Activated CD8-positive, alpha-beta T cell treated with anti-CD3 and anti-CD28 coated beads for 36 hours (primary cell): Measurements from ENCODE around the gene SFMBT1. TPM values are rescaled to one million over a fixed set of nuclear protein-coding genes. Genes with fewer than 3 reads are reported as not detected.
A peak's percentile ranks its signal among the peaks of the same experiment; 100 is the strongest.

Source experiments
- ATAC-seq: fragments of 200-7000 bp; cut with Tn5 transposase; one replicate; pipeline ENCODE4 v1.10.0; 2021; ENCODE audit warnings: mild to moderate bottlenecking, moderate library complexity
- CTCF ChIA-PET: fragments of 350-600 bp; sonication (Branson Sonifier 250); formaldehyde crosslinking; loops from one replicate; lab custom pipeline; 2021; ENCODE audit warnings: antibody characterized with exemption; lab: Charles Lee
- POLR2A ChIA-PET: fragments of 350-600 bp; sonication (Branson Sonifier 250); formaldehyde crosslinking; loops from one replicate; lab custom pipeline; 2021; ENCODE audit warnings: antibody characterized with exemption; lab: Charles Lee
- DNase-seq: peaks from one replicate; pipeline ENCODE4 v3.0.0-alpha.2; 2020
- H3K27ac Mint-ChIP-seq: one replicate; pipeline ENCODE4 v1.8.0; 2021; ENCODE audit warnings: mild to moderate bottlenecking, mixed read lengths
- H3K27me3 Mint-ChIP-seq: one replicate; pipeline ENCODE4 v1.8.0; 2021; ENCODE audit warnings: mixed read lengths
- H3K36me3 Mint-ChIP-seq: one replicate; pipeline ENCODE4 v1.8.0; 2021; ENCODE audit warnings: low read depth, mixed read lengths
- H3K4me1 Mint-ChIP-seq: one replicate; pipeline ENCODE4 v1.8.0; 2021; ENCODE audit warnings: low read depth, mixed read lengths
- H3K4me3 Mint-ChIP-seq: one replicate; pipeline ENCODE4 v1.8.0; 2021; ENCODE audit warnings: mild to moderate bottlenecking, moderate library complexity, mixed read lengths
- H3K9me3 Mint-ChIP-seq: one replicate; pipeline ENCODE4 v1.8.0; 2021; ENCODE audit warnings: mixed read lengths
- intact Hi-C: fragments of 100-400 bp; cut with micrococcal nuclease; formaldehyde crosslinking; loops from one replicate; pipeline ENCODE4 v1.10.0; 2022
- total RNA-seq, 2 experiments: library from RNA; stranded (reverse); gene quantifications; one replicate each; pipeline ENCODE4 v1.2.3, GENCODE V29; 2021
- TF ChIP-seq, protein P1 (sequence below): fragments of 200-600 bp; IDR thresholded peaks from one replicate; pipeline ENCODE4 v1.8.0; 2022; ENCODE audit warnings: antibody characterized with exemption, mild to moderate bottlenecking

The SFMBT1 gene
- total RNA-seq, 2 experiments from 2014 or later: 17.8 to 20.1 TPM

DNA sequence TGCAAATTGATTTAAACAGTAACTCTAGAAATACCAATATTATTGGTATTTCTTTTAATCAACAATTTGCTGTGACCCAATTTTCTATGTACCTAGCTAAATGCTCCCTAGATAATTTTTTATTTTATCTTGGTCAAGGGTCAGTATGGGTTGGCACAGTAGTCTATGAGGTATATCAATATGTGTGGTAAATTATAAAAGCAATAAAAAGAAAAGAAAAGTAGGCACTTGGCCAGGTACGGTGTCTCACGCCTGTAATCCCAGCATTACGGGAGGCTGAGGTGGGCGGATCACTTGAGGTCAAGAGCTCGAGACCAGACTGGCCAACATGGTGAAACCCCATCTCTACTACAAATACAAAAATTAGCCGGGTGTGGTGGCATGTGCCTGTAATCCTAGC is 114.5 kb downstream of the SFMBT1 start:
- H3K27ac Mint-ChIP-seq: no peak overlapping the region
- H3K4me1 Mint-ChIP-seq: peaks cover 6% of the 10 kb centered on the region
- ChIA-PET CTCF (interaction anchor here (1.0 to 1.7 kb wide), 7 partner anchors 9 to 87 kb away, joined by 3 to 5 read pairs (median 3); no protein-coding TSS in a partner anchor), POLR2A (no interaction called here)
- DNase-seq (no peak), ATAC-seq (no peak)
- H3K4me3 Mint-ChIP-seq: no peak overlapping the region
- TF ChIP-seq, protein P1, sequence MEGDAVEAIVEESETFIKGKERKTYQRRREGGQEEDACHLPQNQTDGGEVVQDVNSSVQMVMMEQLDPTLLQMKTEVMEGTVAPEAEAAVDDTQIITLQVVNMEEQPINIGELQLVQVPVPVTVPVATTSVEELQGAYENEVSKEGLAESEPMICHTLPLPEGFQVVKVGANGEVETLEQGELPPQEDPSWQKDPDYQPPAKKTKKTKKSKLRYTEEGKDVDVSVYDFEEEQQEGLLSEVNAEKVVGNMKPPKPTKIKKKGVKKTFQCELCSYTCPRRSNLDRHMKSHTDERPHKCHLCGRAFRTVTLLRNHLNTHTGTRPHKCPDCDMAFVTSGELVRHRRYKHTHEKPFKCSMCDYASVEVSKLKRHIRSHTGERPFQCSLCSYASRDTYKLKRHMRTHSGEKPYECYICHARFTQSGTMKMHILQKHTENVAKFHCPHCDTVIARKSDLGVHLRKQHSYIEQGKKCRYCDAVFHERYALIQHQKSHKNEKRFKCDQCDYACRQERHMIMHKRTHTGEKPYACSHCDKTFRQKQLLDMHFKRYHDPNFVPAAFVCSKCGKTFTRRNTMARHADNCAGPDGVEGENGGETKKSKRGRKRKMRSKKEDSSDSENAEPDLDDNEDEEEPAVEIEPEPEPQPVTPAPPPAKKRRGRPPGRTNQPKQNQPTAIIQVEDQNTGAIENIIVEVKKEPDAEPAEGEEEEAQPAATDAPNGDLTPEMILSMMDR: no peak
- no peaks in the 10 kb centered on the region for H3K27me3 Mint-ChIP-seq
- intact Hi-C loops: loop anchor here (10.0 kb wide), 1 partner anchor 143 kb away; no protein-coding TSS in a partner anchor
- peaks cover 19% of the 10 kb centered on the region for H3K36me3 Mint-ChIP-seq
- no peaks in the 10 kb centered on the region for H3K9me3 Mint-ChIP-seq

DNA sequence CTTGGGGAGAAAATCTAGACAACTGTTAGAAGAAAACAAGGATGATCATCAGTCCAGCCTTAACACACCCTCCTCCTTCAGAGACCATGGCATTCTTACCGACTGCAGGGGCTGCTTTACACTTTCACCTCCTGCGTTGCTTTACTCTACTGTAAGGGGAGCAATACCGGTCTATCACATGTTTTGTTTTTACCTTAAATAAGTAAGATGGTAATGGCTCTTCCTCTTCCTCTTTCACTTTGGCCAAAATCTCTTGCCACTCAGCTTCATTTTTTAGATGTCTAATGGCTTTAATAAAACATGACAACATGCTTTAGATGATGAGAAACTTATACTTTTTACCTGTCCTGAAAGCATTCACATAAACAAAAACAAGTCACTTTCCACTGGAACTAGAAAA is 115.1 kb downstream of the SFMBT1 start:
- no peaks in the 10 kb centered on the region for H3K9me3 Mint-ChIP-seq
- TF ChIP-seq, protein P1: no peak
- H3K4me1 Mint-ChIP-seq: peaks cover 9% of the 10 kb centered on the region
- no peak for DNase-seq
- peaks cover 19% of the 10 kb centered on the region for H3K36me3 Mint-ChIP-seq
- ChIA-PET POLR2A (no interaction called here), CTCF (interaction anchor here (1.0 to 1.7 kb wide), 4 partner anchors 8 to 86 kb away, joined by 3 to 5 read pairs (median 4); no protein-coding TSS in a partner anchor)
- no peak overlapping the region for H3K4me3 Mint-ChIP-seq
- H3K27ac Mint-ChIP-seq: no peak overlapping the region
- H3K27me3 Mint-ChIP-seq: no peaks in the 10 kb centered on the region
- ATAC-seq: no peak
- intact Hi-C loops: loop anchor here (10.0 kb wide), 1 partner anchor 144 kb away; no protein-coding TSS in a partner anchor

DNA sequence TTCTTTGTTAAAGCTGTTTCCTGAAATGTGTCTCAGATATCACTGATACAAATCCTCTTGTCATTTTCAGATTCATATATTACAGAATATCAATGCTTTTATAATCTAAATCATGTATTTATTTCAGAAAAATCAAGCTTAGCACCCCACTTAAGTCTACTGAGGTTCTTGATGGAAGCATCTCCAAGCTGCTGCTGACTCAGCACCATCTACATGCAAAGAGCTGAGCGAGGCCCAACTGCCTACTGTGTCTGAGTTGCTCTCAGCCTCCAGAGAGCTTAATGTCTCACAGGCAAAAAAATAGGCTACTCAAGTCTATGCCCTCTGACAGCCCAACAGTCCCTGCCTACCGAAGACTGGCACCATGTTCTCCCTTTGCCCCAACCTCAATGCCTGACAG is 119.3 kb downstream of the SFMBT1 start:
- Mint-ChIP-seq H3K36me3 (peaks cover 28% of the 10 kb centered on the region), H3K27me3 (no peaks in the 10 kb centered on the region), H3K4me3 (no peak overlapping the region), H3K27ac (no peak overlapping the region), H3K4me1 (peaks cover 8% of the 10 kb centered on the region), H3K9me3 (no peaks in the 10 kb centered on the region)
- POLR2A ChIA-PET: interaction anchor here (0.7 to 1.2 kb wide), 3 partner anchors 9 to 137 kb away, joined by 3 read pairs; no protein-coding TSS in a partner anchor
- DNase-seq (no peak), ATAC-seq (no peak)
- TF ChIP-seq, protein P1: no peak
- CTCF ChIA-PET: interaction anchor here (2.2 kb wide), 1 partner anchor 76 kb away, joined by 8 read pairs; no protein-coding TSS in a partner anchor
- intact Hi-C loops: no loop called here

DNA sequence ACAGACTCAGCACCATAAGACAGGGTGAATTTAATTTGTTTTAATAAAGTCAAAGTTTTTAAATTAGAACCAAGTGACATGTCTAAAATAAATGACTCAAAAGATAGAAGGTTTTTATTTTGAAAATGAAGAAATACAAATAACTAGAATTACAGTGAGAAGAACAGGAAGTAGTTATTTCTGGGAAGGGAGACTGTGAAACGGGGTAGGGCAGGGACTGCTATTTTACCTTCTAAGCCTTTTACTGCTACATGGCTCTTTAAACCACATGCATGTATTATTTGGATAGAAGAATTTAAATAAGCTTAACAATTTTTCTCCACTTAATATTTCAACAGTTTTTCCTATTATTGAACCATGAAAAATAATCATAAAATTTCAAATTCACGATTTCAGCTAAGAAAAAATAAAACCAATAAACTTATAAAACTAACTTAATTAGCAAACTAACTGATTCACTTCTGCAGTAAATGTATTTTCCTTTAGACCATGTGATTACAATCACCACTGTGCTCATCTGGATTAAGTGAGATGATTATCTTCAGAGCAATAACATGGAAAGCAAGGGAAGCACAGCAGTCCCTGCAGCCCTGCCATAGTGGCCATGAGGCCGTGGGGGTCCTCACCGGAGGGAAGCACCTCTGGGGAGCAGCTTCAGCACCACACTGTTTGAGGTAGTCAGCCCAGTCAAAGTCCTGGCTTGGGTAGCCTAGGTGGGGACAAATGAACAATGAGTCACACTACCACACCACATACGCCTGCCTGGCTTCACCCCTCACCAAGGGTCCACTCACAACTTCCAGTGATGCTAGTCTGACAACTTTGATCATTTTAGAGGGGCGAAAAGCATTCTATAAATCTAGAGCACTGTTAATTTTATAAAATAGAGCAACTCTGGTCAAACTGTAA is 120.2 kb downstream of the SFMBT1 start:
- ChIA-PET CTCF (interaction anchor here (2.2 kb wide), 1 partner anchor 75 kb away, joined by 8 read pairs; no protein-coding TSS in a partner anchor), POLR2A (interaction anchor here (1.2 kb wide), 1 partner anchor 34 kb away, joined by 3 read pairs; no protein-coding TSS in a partner anchor)
- ATAC-seq (peak; percentile 62), DNase-seq (peak; percentile 8)
- TF ChIP-seq, protein P1: no peak
- Mint-ChIP-seq H3K9me3 (no peaks in the 10 kb centered on the region), H3K36me3 (peaks cover 25% of the 10 kb centered on the region), H3K4me1 (peaks cover 8% of the 10 kb centered on the region), H3K4me3 (no peak overlapping the region), H3K27me3 (no peaks in the 10 kb centered on the region), H3K27ac (no peak overlapping the region)
- intact Hi-C loops: no loop called here
